NCI-H1436 treated with DMSO at 0.1 percent for 48 hours (cell line): Measurements from ENCODE around the gene ELF3.
"Not testable (repeated sequence)": the region's sequence is repeated elsewhere in the genome, so short reads cannot be mapped to it uniquely, and the experiment has no call there.

Source experiments
- DNase-seq: peaks from one replicate; lab custom pipeline; 2025; lab: John Stamatoyannopoulos, UW

Gene ELF3

GRCh38 chr1:202010180-202011015 is at the start of gene ELF3:
Gene ELF3 (plus strand): TSS chr1:202010587. CDS start chr1:202011137, 550 bp downstream.
- DNase-seq = peak; percentile 97

- DNase-seq = not testable (repeated sequence)
Observed at GRCh38 chr1:201962382-201962781, 48.0 kb upstream of the ELF3 start.

GRCh38 chr1:201964261-201964660 is 46.1 kb upstream of the ELF3 start:
- no peak for DNase-seq

GRCh38 chr1:201966171-201966570 is 44.2 kb upstream of the ELF3 start:
- DNase-seq = no peak

- no peak for DNase-seq
Observed at GRCh38 chr1:201968202-201968925, 42.0 kb upstream of the ELF3 start.

- DNase-seq = no peak
Observed at GRCh38 chr1:201970334-201971159, 39.8 kb upstream of the ELF3 start.

- DNase-seq = no peak
Observed at GRCh38 chr1:201982082-201982622, 28.2 kb upstream of the ELF3 start.

GRCh38 chr1:201982623-201983379 is 27.6 kb upstream of the ELF3 start, which contains the start of gene RNPEP:
Gene RNPEP (plus strand): TSS chr1:201982648. CDS start chr1:201982667, 19 bp downstream.
- DNase-seq = no peak

- DNase-seq = no peak
Observed at GRCh38 chr1:201983380-201983805, 27.0 kb upstream of the ELF3 start.

GRCh38 chr1:201984446-201984845 is 25.9 kb upstream of the ELF3 start:
- DNase-seq = no peak

- DNase-seq = no peak
Observed at GRCh38 chr1:201985355-201985754, 25.0 kb upstream of the ELF3 start.

GRCh38 chr1:201988601-201989000 is 21.8 kb upstream of the ELF3 start:
- DNase-seq = no peak

GRCh38 chr1:201989354-201990128 is 20.8 kb upstream of the ELF3 start:
- DNase-seq = no peak

- no peak for DNase-seq
Observed at GRCh38 chr1:201990427-201990826, 20.0 kb upstream of the ELF3 start.

GRCh38 chr1:201999625-202000238 is 10.7 kb upstream of the ELF3 start:
- DNase-seq = peak; percentile 55

GRCh38 chr1:202002507-202002906 is 7.9 kb upstream of the ELF3 start:
- no peak for DNase-seq

GRCh38 chr1:202004711-202005110 is 5.7 kb upstream of the ELF3 start:
- no peak for DNase-seq

GRCh38 chr1:202005958-202006357 is 4.4 kb upstream of the ELF3 start:
- DNase-seq = no peak

- DNase-seq = no peak
Observed at GRCh38 chr1:202007304-202007703, 3.1 kb upstream of the ELF3 start.
